ENCODE measurements around the gene SPDEF. TPM values are rescaled to one million over a fixed set of nuclear protein-coding genes. Genes with fewer than 3 reads are reported as not detected.

The SPDEF gene
- total RNA-seq, 2 donors from 2014 or later: not detected

DNA sequence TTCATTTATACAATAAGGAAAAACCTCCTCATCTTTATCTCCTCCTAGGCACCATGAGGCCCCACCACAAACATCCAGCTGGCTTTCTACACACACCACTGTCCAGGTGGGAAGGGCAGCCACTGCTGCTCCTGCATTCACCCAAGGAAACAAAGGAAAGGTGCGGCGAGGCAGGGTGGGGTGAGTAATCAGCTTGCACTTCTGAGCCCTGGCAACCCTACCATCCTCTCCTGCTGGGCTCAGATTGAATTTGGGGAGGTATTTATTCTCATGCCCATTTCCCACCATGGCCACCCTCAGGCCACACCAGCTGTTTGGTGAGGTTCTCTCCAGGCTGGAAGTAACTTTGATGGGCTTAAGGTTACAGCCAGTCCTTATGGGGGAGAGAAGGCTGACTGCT is 31.2 kb upstream of the SPDEF start:
- H3K4me1 ChIP-seq (ENCODE audit: control insufficient read depth in 1 of 2, low read depth in 2 of 2): peaks cover 0 to 12% of the 10 kb centered on the region in 2 donors
- no peak for DNase-seq (ENCODE audit: low spot score)

GRCh38 chr6:34586327-34587040 is 30.4 kb upstream of the SPDEF start:
- no peak for ATAC-seq (ENCODE audit: insufficient number of reproducible peaks, low FRiP score, low read depth)
- H3K27ac ChIP-seq: no peak overlapping the region
- no peak overlapping the region for H3K4me3 ChIP-seq
- H3K36me3 ChIP-seq: peaks cover 15% of the 10 kb centered on the region
- no peak for DNase-seq (ENCODE audit: low spot score)
- TF ChIP-seq CTCF (IDR thresholded peaks at IDR 0.05): no peak
- no peaks in the 10 kb centered on the region for H3K27me3 ChIP-seq (replicated peaks; ENCODE audit: insufficient read depth)
- H3K9me3 ChIP-seq: no peaks in the 10 kb centered on the region
- peaks cover 0 to 12% of the 10 kb centered on the region in 2 donors for H3K4me1 ChIP-seq (ENCODE audit: control insufficient read depth in 1 of 2, low read depth in 2 of 2)

More for the DNA sequence above, 31.2 kb upstream of the SPDEF start:
- Histone ChIP-seq H3K36me3 (peaks cover 15% of the 10 kb centered on the region), H3K27me3 (replicated peaks; ENCODE audit: insufficient read depth) (no peaks in the 10 kb centered on the region), H3K9me3 (no peaks in the 10 kb centered on the region), H3K4me3 (no peak overlapping the region), H3K27ac (no peak overlapping the region)
- no peak for ATAC-seq (ENCODE audit: insufficient number of reproducible peaks, low FRiP score, low read depth)
- TF ChIP-seq CTCF (IDR thresholded peaks at IDR 0.05): no peak

DNA sequence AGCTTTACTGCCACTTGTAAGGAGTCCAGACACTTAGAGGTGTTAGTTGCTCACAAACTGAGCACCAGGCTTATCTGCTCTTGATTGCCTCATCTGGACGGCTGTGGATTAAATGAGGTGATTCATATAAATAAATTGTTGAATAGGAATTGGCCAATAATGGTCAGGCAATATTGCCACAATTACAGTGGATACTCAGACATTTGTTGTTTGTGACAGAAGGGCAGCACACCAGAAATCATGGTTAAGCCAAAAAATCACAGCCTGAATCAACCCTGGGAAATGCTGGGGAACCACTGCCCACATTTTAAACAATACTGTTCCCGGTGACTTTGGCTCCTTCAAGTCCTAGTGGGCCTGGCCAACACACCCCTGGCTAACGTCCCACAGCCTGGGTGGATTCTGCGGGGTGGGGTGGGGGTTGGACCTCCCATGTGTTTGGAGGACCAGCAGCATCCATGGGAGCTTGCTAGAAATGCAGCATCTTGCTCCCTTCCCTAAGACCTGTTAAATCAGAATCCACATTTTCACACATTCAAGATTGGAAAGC is 29.5 kb upstream of the SPDEF start:
- no peak for TF ChIP-seq CTCF (IDR thresholded peaks at IDR 0.05)
- Histone ChIP-seq H3K27me3 (replicated peaks; ENCODE audit: insufficient read depth) (no peaks in the 10 kb centered on the region), H3K4me1 (ENCODE audit: control insufficient read depth in 1 of 2, low read depth in 2 of 2) (peaks cover 0 to 12% of the 10 kb centered on the region in 2 donors), H3K27ac (no peak overlapping the region), H3K4me3 (no peak overlapping the region), H3K9me3 (no peaks in the 10 kb centered on the region), H3K36me3 (peaks cover 15% of the 10 kb centered on the region)
- DNase-seq (ENCODE audit: low spot score) (no peak), ATAC-seq (ENCODE audit: insufficient number of reproducible peaks, low FRiP score, low read depth) (no peak)

- Histone ChIP-seq H3K27ac (no peak overlapping the region), H3K27me3 (replicated peaks; ENCODE audit: insufficient read depth) (no peaks in the 10 kb centered on the region), H3K9me3 (no peaks in the 10 kb centered on the region), H3K36me3 (peaks cover 15% of the 10 kb centered on the region), H3K4me1 (ENCODE audit: control insufficient read depth in 1 of 2, low read depth in 2 of 2) (peaks cover 0 to 12% of the 10 kb centered on the region in 2 donors), H3K4me3 (no peak overlapping the region)
- TF ChIP-seq CTCF (IDR thresholded peaks at IDR 0.05): no peak
- ATAC-seq (ENCODE audit: insufficient number of reproducible peaks, low FRiP score, low read depth) (no peak), DNase-seq (ENCODE audit: low spot score) (no peak)
These were observed 29.0 kb upstream of the SPDEF start for GRCh38 chr6:34585108-34585507.

GRCh38 chr6:34584694-34585093 is 28.6 kb upstream of the SPDEF start:
- peaks cover 0 to 12% of the 10 kb centered on the region in 2 donors for H3K4me1 ChIP-seq (ENCODE audit: control insufficient read depth in 1 of 2, low read depth in 2 of 2)
- no peak overlapping the region for H3K4me3 ChIP-seq
- no peaks in the 10 kb centered on the region for H3K27me3 ChIP-seq (replicated peaks; ENCODE audit: insufficient read depth)
- ATAC-seq (ENCODE audit: insufficient number of reproducible peaks, low FRiP score, low read depth) (no peak), DNase-seq (ENCODE audit: low spot score) (no peak)
- H3K36me3 ChIP-seq: peaks cover 14% of the 10 kb centered on the region
- H3K27ac ChIP-seq: no peak overlapping the region
- TF ChIP-seq CTCF (IDR thresholded peaks at IDR 0.05): no peak
- no peaks in the 10 kb centered on the region for H3K9me3 ChIP-seq

All from thoracic aorta (tissue), 2 donors.